BE2C (cell line): Measurements from ENCODE around the gene ABI3BP.

Experiments
- DNase-seq: peaks from one replicate; pipeline ENCODE4 v3.0.0-alpha.2; 2020
- H3K27me3 ChIP-seq: fragments of 250-450 bp; sonication (Bioruptor Pico); 2 replicates; pipeline ENCODE4 v1.5.1; 2020; ENCODE audit warnings: mild to moderate bottlenecking
- H3K36me3 ChIP-seq: fragments of 250-450 bp; sonication (Bioruptor Pico); 2 replicates; pipeline ENCODE4 v1.5.1; 2020; ENCODE audit warnings: mild to moderate bottlenecking
- H3K4me1 ChIP-seq: fragments of 250-450 bp; sonication (Bioruptor Pico); 2 replicates; pipeline ENCODE4 v1.5.1; 2020
- H3K4me3 ChIP-seq: 2 replicates; pipeline ENCODE4 v1.5.1; 2011; ENCODE audit warnings: low read depth, low read length
- H3K9me3 ChIP-seq: fragments of 250-450 bp; sonication (Bioruptor Pico); 2 replicates; pipeline ENCODE4 v1.5.1; 2020
- TF ChIP-seq, protein P1 (sequence below): IDR thresholded peaks from 2 replicates; pipeline ENCODE4 v1.5.1; 2012; ENCODE audit warnings: mild to moderate bottlenecking, low read depth, low read length

ABI3BP gene

GRCh38 chr3:101036676-101037075 is 43.5 kb upstream of the ABI3BP start:
- Histone ChIP-seq H3K4me3 (no peak overlapping the region), H3K9me3 (no peaks in the 10 kb centered on the region), H3K4me1 (peaks cover 22% of the 10 kb centered on the region), H3K36me3 (no peaks in the 10 kb centered on the region; the same call in 1 of the 2 replicates), H3K27me3 (no peaks in the 10 kb centered on the region)
- TF ChIP-seq, protein P1, sequence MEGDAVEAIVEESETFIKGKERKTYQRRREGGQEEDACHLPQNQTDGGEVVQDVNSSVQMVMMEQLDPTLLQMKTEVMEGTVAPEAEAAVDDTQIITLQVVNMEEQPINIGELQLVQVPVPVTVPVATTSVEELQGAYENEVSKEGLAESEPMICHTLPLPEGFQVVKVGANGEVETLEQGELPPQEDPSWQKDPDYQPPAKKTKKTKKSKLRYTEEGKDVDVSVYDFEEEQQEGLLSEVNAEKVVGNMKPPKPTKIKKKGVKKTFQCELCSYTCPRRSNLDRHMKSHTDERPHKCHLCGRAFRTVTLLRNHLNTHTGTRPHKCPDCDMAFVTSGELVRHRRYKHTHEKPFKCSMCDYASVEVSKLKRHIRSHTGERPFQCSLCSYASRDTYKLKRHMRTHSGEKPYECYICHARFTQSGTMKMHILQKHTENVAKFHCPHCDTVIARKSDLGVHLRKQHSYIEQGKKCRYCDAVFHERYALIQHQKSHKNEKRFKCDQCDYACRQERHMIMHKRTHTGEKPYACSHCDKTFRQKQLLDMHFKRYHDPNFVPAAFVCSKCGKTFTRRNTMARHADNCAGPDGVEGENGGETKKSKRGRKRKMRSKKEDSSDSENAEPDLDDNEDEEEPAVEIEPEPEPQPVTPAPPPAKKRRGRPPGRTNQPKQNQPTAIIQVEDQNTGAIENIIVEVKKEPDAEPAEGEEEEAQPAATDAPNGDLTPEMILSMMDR, result no peak
- DNase-seq, result no peak

DNA sequence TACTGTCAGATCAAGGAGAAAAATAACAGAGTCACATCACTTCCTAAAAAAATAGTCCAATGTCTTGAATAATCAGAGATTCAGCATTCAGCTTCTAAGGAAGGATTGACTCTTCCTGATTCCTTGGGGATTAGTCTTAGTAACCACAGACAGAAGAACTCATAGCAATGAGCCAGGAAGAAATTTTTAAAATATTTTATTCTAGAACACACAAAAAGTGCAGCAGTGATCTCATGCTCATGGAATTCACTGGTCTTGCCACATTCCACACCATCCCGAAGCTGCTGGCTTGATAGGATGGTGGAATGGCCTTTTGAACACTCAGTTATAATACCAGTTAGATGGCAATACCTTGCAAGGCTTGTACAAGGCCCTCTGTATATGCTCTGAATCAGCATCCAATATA is 43.0 kb upstream of the ABI3BP start:
- DNase-seq, result no peak
- Histone ChIP-seq H3K36me3 (no peaks in the 10 kb centered on the region; the same call in 1 of the 2 replicates), H3K9me3 (no peaks in the 10 kb centered on the region), H3K27me3 (no peaks in the 10 kb centered on the region), H3K4me3 (no peak overlapping the region), H3K4me1 (peaks cover 22% of the 10 kb centered on the region)
- TF ChIP-seq, protein P1, result no peak

DNA sequence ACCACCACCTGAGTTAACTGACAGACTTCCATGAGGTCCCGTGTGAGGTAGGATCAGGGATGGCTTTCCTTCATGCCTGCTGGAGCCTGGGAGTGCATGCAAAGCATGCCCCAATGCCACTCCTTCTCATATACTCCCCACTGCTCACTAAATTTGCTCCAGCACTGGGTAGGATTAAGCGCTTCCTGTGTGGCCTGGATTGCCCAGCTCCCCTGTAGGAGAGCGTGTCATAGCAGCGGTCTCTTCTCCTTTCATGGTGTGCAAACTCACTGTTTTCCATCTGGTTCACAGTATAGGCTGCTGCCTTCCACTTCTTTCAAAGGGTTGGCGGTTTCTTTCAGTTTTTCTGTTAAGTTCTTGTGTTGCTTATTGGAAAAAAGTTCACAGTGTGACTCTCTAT is 34.1 kb upstream of the ABI3BP start:
- H3K4me3 ChIP-seq, result no peak overlapping the region
- TF ChIP-seq, protein P1, result no peak

GRCh38 chr3:101026881-101027280 is 33.7 kb upstream of the ABI3BP start:
- Histone ChIP-seq H3K9me3 (no peaks in the 10 kb centered on the region; the same call in 1 of the 2 replicates), H3K27me3 (no peaks in the 10 kb centered on the region), H3K36me3 (no peaks in the 10 kb centered on the region), H3K4me3 (no peak overlapping the region), H3K4me1 (no peaks in the 10 kb centered on the region)
- no peak for DNase-seq
- TF ChIP-seq, protein P1, result no peak

More for the DNA sequence above, 34.1 kb upstream of the ABI3BP start:
- Histone ChIP-seq H3K27me3 (no peaks in the 10 kb centered on the region), H3K4me1 (no peaks in the 10 kb centered on the region), H3K36me3 (no peaks in the 10 kb centered on the region), H3K9me3 (no peaks in the 10 kb centered on the region; the same call in 1 of the 2 replicates)
- no peak for DNase-seq

GRCh38 chr3:101026244-101026643 is 33.0 kb upstream of the ABI3BP start:
- Histone ChIP-seq H3K4me3 (no peak overlapping the region), H3K36me3 (no peaks in the 10 kb centered on the region), H3K9me3 (no peaks in the 10 kb centered on the region; the same call in 1 of the 2 replicates), H3K4me1 (no peaks in the 10 kb centered on the region), H3K27me3 (no peaks in the 10 kb centered on the region)
- no peak for DNase-seq
- TF ChIP-seq, protein P1, result no peak

DNA sequence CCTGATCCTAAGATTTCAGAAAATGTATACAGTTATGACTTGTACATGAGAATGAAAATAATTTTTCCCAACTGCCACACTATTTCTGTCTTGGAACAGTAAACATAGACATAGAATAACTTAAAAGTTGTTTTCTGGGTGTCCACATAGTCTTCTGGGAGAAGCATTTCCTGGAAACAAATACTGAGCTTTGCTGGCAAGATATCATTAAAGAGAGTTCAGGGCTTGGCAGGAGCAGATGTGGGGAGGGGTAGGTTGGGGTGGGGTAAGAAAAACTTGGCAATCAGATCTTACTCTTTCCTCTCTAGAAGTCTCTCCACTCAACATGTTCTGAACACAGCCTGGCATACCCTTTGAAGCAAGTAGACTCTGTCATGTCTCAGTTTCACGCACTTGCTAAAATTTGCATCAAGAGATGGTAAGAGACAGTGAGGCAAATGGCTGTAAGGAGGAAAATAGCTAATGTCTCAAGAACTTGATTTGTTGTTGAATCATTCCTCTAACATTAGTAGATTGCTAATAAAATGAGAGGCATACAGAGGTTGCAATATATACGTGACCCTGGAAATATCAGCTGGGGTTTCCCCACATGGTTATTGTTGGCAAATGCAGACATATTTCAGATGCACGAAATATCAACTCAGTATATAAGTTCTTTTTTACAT is 27.3 kb upstream of the ABI3BP start:
- TF ChIP-seq, protein P1, result no peak
- Histone ChIP-seq H3K4me1 (no peaks in the 10 kb centered on the region), H3K9me3 (no peaks in the 10 kb centered on the region; the same call in 1 of the 2 replicates), H3K4me3 (no peak overlapping the region), H3K36me3 (no peaks in the 10 kb centered on the region), H3K27me3 (no peaks in the 10 kb centered on the region)
- no peak for DNase-seq
